ENCODE measurements around the gene SPRR1A. TPM values are rescaled to one million over a fixed set of nuclear protein-coding genes. Genes with fewer than 3 reads are reported as not detected.

SPRR1A gene
- total and polyA plus RNA-seq, 8 donors, result not detected

GRCh38 chr1:152959273-152959672 is 24.6 kb upstream of the SPRR1A start:
- Histone ChIP-seq H3K9me3 (no peaks in the 10 kb centered on the region), H3K36me3 (no peaks in the 10 kb centered on the region), H3K27ac (no peak overlapping the region), H3K4me1 (no peaks in the 10 kb centered on the region), H3K27me3 (no peaks in the 10 kb centered on the region), H3K4me3 (no peak overlapping the region)
- FAIRE-seq, result no peak
- intact Hi-C loops (cut with DNase I), result no loop called here
- WGBS, 2 donors, result 71 to 72% methylated on average over 3 of the region's 3 CpGs
- no peak for TF ChIP-seq CTCF (IDR thresholded peaks at IDR 0.05)
- ATAC-seq, result no peak
- no peak for DNase-seq

- no peak for FAIRE-seq
- intact Hi-C loops (cut with DNase I), result no loop called here
- no peak for TF ChIP-seq CTCF (IDR thresholded peaks at IDR 0.05)
- H3K27me3 ChIP-seq, result no peaks in the 10 kb centered on the region
- no peaks in the 10 kb centered on the region for H3K9me3 ChIP-seq
- H3K4me1 ChIP-seq, result no peaks in the 10 kb centered on the region
- no peak overlapping the region for H3K27ac ChIP-seq
- no peak overlapping the region for H3K4me3 ChIP-seq
- DNase-seq, result no peak
- no peak for ATAC-seq
- no peaks in the 10 kb centered on the region for H3K36me3 ChIP-seq
- 82 to 86% methylated on average over 10 of the region's 10 CpGs for WGBS, 2 donors
Observed at GRCh38 chr1:152959801-152960451, 24.0 kb upstream of the SPRR1A start.

- intact Hi-C loops (cut with DNase I), result no loop called here
- TF ChIP-seq CTCF (IDR thresholded peaks at IDR 0.05), result no peak
- no peaks in the 10 kb centered on the region for H3K36me3 ChIP-seq
- ATAC-seq, result peak in 2 of 4 donors; percentile 34 to 48
- no peaks in the 10 kb centered on the region for H3K27me3 ChIP-seq
- H3K9me3 ChIP-seq, result no peaks in the 10 kb centered on the region
- FAIRE-seq, result no peak
- H3K4me3 ChIP-seq, result no peak overlapping the region
- peak in 2 of 6 donors; percentile 4 to 15 for DNase-seq
- 48 to 50% methylated on average over 10 of the region's 10 CpGs for WGBS, 2 donors
- H3K27ac ChIP-seq, result no peak overlapping the region
- H3K4me1 ChIP-seq, result no peaks in the 10 kb centered on the region
Observed at GRCh38 chr1:152960452-152961044, 23.3 kb upstream of the SPRR1A start.

GRCh38 chr1:152961226-152961891 is 22.5 kb upstream of the SPRR1A start:
- WGBS, 2 donors, result 76 to 81% methylated on average over 7 of the region's 7 CpGs
- Histone ChIP-seq H3K27me3 (no peaks in the 10 kb centered on the region), H3K4me1 (no peaks in the 10 kb centered on the region), H3K9me3 (no peaks in the 10 kb centered on the region), H3K4me3 (no peak overlapping the region), H3K27ac (no peak overlapping the region), H3K36me3 (no peaks in the 10 kb centered on the region)
- intact Hi-C loops (cut with DNase I), result no loop called here
- no peak for FAIRE-seq
- TF ChIP-seq CTCF (IDR thresholded peaks at IDR 0.05), result no peak
- no peak for DNase-seq
- ATAC-seq, result no peak
